Spleen (tissue), 7 donors: ENCODE data around the gene PODXL2.
A peak's percentile ranks its signal among the peaks of the same experiment; 100 is the strongest.

Experiments used
- CTCF ChIP-seq, 11 experiments: fragments of 200-600 bp in 7 of 11; fragments of 450-650 bp in 4 of 11; sonication (generic) in 4 of 11; IDR thresholded peaks in 8 of 11; conservative IDR thresholded peaks in 3 of 11; 1 replicate in 7 of 11; 2 replicates in 4 of 11; pipeline versions ENCODE4 v1.4.0 to v1.8.0; 2016 to 2021; ENCODE audit warnings: antibody characterized with exemption in 11 of 11, inconsistent platforms in 4 of 11, mild to moderate bottlenecking in 1 of 11
- POLR2A ChIP-seq, 3 donors: fragments of 450-650 bp; IDR thresholded peaks; one replicate each; pipeline ENCODE4 v1.5.1; 2017; ENCODE audit warnings: antibody characterized with exemption in 3 of 3, mild to moderate bottlenecking in 1 of 3
- POLR2AphosphoS5 ChIP-seq, 3 donors: sonication (generic); formaldehyde crosslinking; IDR thresholded peaks; one replicate each; pipeline ENCODE4 v1.5.1; 2017; ENCODE audit warnings: antibody characterized with exemption in 3 of 3
- donor health status: DM: no; HTN: no; CAD: no; lungs with moderate emphysema.
- donor health status: DM: no; HTN: no; CAD: no.
- donor health status: DM: no; HTN: no; CAD: no.

DNA sequence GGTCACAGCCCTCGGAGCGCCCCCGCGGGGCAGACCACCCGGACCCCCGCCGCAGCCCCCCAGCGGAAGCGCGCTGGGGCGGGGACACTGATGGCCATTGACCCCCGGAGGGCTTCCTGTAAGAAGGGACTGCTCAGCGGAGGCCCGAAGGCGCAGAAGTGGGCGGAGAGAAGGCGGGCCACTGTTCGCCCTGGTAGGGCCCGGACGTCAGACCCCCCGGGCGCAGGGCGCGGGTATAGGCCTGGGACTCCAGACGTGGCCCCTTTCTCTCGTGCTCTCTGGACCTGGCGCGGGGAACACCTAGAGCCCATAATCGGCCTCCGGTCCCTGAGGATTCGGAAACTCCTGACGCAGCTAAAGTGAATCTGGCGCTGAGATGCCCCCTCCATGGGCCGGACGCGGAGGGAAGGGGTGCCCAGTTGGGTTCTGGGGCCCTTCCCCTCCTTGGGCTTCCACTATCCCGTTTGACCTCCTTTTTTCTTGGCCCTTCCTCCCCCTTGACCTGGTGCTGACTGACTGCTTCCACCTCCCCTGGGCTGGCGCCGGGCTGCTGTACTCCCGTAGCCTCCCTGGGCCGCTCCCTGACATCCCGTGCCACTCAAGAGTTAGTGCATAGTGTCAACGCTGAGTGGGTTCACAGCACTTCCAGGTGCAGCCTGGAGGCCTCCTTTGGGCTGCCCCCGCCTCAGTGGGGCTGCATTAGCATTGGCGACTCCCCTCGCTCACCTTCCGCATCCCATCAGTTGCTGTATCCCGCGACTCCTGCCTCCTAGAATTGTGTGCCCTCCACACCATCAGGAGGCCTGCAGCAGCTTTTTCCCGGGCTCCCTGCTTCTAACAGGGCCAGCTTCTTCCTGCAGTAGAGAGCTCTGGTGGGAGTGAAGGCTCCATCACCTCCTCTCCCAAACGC, 44.5 kb downstream of the PODXL2 start:
- TF ChIP-seq CTCF (IDR thresholded peaks at IDR 0.05 in 8 of 11, conservative IDR thresholded peaks at IDR 0.05 in 3 of 11) = no peak
- TF ChIP-seq POLR2A (IDR thresholded peaks at IDR 0.05) = no peak
- peak in 1 of 3 donors; percentile 5 for TF ChIP-seq POLR2AphosphoS5 (IDR thresholded peaks at IDR 0.05)
